A673 (cell line): ENCODE measurements around the gene UBA7. TPM values are rescaled to one million over a fixed set of nuclear protein-coding genes. Genes with fewer than 3 reads are reported as not detected.

Source experiments
- BruUV-seq: library from RNA; stranded (reverse); fragments of 400-500 nt; replicated peaks from 2 replicates; lab custom pipeline; 2021; lab: Mats Ljungman, UMichigan
- CTCF ChIA-PET: fragments of 300-600 bp; sonication (Branson Sonifier 250); formaldehyde crosslinking; loops from one replicate; lab custom pipeline; 2022; ENCODE audit warnings: antibody characterized with exemption; lab: Charles Lee
- POLR2A ChIA-PET: fragments of 300-600 bp; sonication (Branson Sonifier 250); formaldehyde crosslinking; loops from one replicate; lab custom pipeline; 2022; ENCODE audit warnings: antibody characterized with exemption; ENCODE audit not compliant: low non-redundant PET; lab: Charles Lee
- DNase-seq: peaks from one replicate; pipeline ENCODE4 v3.0.0-alpha.2; 2015; ENCODE audit warnings: low spot score
- H3K27ac ChIP-seq: fragments of 200-600 bp; sonication (generic); 2 replicates; pipeline ENCODE4 v1.5.1; 2016; ENCODE audit warnings: mixed run types, low read depth, mild to moderate bottlenecking, mixed read lengths, antibody characterized with exemption, low read length; ENCODE audit not compliant: poor library complexity, severe bottlenecking
- H3K27me3 ChIP-seq: fragments of 200-600 bp; sonication (generic); replicated peaks from 2 replicates; pipeline ENCODE4 v1.6.1; 2017; ENCODE audit warnings: mixed run types, low read depth, mild to moderate bottlenecking, mixed read lengths, antibody characterized with exemption, low read length; ENCODE audit not compliant: insufficient read depth, poor library complexity
- H3K36me3 ChIP-seq: fragments of 200-600 bp; sonication (generic); 2 replicates; pipeline ENCODE4 v1.6.1; 2016; ENCODE audit warnings: mixed run types, mild to moderate bottlenecking, mixed read lengths, antibody characterized with exemption, low read length; ENCODE audit not compliant: insufficient read depth, poor library complexity, severe bottlenecking
- H3K4me1 ChIP-seq: fragments of 200-600 bp; sonication (generic); 2 replicates; pipeline ENCODE4 v1.6.1; 2017; ENCODE audit warnings: mixed run types, mild to moderate bottlenecking, mixed read lengths, antibody characterized with exemption, low read length; ENCODE audit not compliant: insufficient read depth, poor library complexity, severe bottlenecking
- H3K4me3 ChIP-seq: fragments of 200-600 bp; sonication (generic); 2 replicates; pipeline ENCODE4 v1.5.1; 2016; ENCODE audit warnings: low read depth, mixed run types, mild to moderate bottlenecking, mixed read lengths, low read length; ENCODE audit not compliant: poor library complexity, severe bottlenecking
- H3K9me3 ChIP-seq: fragments of 200-600 bp; sonication (generic); 2 replicates; pipeline ENCODE4 v1.6.1; 2016; ENCODE audit warnings: mixed run types, low read depth, mild to moderate bottlenecking, mixed read lengths, antibody characterized with exemption, low read length; ENCODE audit not compliant: poor library complexity, severe bottlenecking
- EZH2 ChIP-seq: fragments of 200-600 bp; sonication (generic); IDR thresholded peaks from 2 replicates; pipeline ENCODE4 v1.6.1; 2017; ENCODE audit warnings: borderline replicate concordance, low read depth, mild to moderate bottlenecking, mixed read lengths, antibody characterized with exemption, low read length; ENCODE audit not compliant: poor library complexity, severe bottlenecking
- intact Hi-C: fragments of 100-400 bp; cut with micrococcal nuclease; formaldehyde crosslinking; loops from one replicate; pipeline ENCODE4 v1.10.0; 2022; ENCODE audit not compliant: unreplicated experiment
- total RNA-seq: library from RNA; stranded (reverse); gene quantifications from 2 replicates; pipeline ENCODE4 v1.2.3, GENCODE V29; 2021
- TF ChIP-seq, protein P1 (sequence below): fragments of 300-800, 200-600 bp; sonication (generic); conservative IDR thresholded peaks from 2 replicates; pipeline ENCODE4 v1.5.1; 2017; ENCODE audit warnings: low read depth, mild to moderate bottlenecking, antibody characterized with exemption, low read length, moderate library complexity, mixed read lengths

Gene UBA7
- total RNA-seq, 1 experiment from 2014 or later = 2.2 TPM

- intact Hi-C loops = loop anchor here (10.0 kb wide), 2 partner anchors 64 to 116 kb away; partner anchors contain the start of genes GMPPB and MST1R
- POLR2A ChIA-PET = no interaction called here
Observed at GRCh38 chr3:49841126-49841696, 27.5 kb upstream of the UBA7 start.

DNA sequence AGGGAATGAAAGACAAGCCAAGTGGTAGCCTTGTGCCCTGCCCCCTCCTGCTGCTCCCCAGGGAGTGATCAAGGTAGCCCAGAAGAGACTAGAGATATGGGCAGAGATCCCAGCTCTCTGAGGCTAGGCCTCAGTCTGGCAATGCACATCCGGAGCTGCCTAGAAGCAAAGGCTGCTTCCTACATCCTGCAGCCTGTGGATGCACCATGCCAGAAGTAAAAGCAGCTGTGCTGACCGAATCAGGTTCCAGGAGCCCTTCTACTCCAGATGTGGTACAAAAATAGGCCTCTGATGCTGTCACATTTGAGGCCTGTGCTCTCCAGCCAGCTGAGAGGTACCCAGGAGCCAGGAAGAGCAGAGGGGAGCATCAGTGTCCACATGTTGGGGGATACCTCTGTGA lies 26.6 kb upstream of the UBA7 start:
- Histone ChIP-seq H3K36me3 (no peaks in the 10 kb centered on the region), H3K4me1 (no peaks in the 10 kb centered on the region), H3K27ac (no peak overlapping the region), H3K9me3 (no peaks in the 10 kb centered on the region), H3K27me3 (no peaks in the 10 kb centered on the region), H3K4me3 (no peak overlapping the region)
- DNase-seq = no peak
- ChIA-PET CTCF (no interaction called here), POLR2A (no interaction called here)
- TF ChIP-seq, protein P1, sequence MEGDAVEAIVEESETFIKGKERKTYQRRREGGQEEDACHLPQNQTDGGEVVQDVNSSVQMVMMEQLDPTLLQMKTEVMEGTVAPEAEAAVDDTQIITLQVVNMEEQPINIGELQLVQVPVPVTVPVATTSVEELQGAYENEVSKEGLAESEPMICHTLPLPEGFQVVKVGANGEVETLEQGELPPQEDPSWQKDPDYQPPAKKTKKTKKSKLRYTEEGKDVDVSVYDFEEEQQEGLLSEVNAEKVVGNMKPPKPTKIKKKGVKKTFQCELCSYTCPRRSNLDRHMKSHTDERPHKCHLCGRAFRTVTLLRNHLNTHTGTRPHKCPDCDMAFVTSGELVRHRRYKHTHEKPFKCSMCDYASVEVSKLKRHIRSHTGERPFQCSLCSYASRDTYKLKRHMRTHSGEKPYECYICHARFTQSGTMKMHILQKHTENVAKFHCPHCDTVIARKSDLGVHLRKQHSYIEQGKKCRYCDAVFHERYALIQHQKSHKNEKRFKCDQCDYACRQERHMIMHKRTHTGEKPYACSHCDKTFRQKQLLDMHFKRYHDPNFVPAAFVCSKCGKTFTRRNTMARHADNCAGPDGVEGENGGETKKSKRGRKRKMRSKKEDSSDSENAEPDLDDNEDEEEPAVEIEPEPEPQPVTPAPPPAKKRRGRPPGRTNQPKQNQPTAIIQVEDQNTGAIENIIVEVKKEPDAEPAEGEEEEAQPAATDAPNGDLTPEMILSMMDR = no peak
- TF ChIP-seq EZH2 = no peak
- no TSS peak for BruUV-seq
- intact Hi-C loops = loop anchor here (10.0 kb wide), 2 partner anchors 64 to 116 kb away; partner anchors contain the start of genes GMPPB and MST1R

More at GRCh38 chr3:49841126-49841696, 27.5 kb upstream of the UBA7 start:
- BruUV-seq = no TSS peak
- Histone ChIP-seq H3K27ac (no peak overlapping the region), H3K27me3 (no peaks in the 10 kb centered on the region), H3K9me3 (no peaks in the 10 kb centered on the region), H3K4me1 (no peaks in the 10 kb centered on the region), H3K36me3 (no peaks in the 10 kb centered on the region), H3K4me3 (no peak overlapping the region)
- no peak for TF ChIP-seq EZH2
- TF ChIP-seq, protein P1 = peak; percentile 42
- CTCF ChIA-PET = interaction anchor here (0.5 kb wide), 1 partner anchor 89 kb away, joined by 3 read pairs; no protein-coding TSS in a partner anchor
- peak; percentile 12 for DNase-seq

DNA sequence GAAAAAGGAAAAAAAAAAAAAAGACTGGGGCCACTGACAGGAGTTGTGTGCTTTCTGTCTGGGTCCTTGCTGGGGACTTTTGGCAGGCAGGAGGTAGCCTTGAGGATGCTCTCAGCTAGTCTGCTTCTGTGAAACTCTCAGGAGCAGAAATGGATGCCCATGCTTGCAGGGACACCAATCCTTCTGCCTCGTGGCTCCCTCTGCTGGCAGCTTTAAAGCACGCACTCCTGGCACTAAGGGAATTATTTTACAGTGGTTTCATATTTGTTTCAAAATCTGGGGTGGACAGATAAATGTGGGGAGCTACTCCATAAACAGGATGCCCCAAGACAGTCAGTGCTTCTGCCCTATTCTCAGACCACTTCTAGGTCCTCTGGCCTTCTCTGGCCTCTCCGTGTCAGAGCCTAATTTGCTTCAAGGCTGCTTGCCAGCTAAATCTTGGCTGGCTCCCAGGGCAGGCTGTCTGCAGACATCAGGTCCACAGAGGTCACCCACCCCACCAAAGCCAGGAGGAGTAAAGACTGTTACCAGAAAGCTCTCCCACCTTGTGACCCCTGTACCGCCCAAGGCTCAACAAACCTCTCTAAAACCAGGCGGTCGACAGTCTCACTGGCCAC lies 25.5 kb upstream of the UBA7 start:
- no peak for TF ChIP-seq EZH2
- TF ChIP-seq, protein P1 = peak; percentile 78
- Histone ChIP-seq H3K9me3 (no peaks in the 10 kb centered on the region), H3K4me3 (no peak overlapping the region), H3K36me3 (no peaks in the 10 kb centered on the region), H3K27me3 (no peaks in the 10 kb centered on the region), H3K4me1 (no peaks in the 10 kb centered on the region), H3K27ac (no peak overlapping the region)
- POLR2A ChIA-PET = interaction anchor here (0.6 kb wide), 1 partner anchor 36 kb away, joined by 19 read pairs; the partner anchor contains the start of gene INKA1
- intact Hi-C loops = loop anchor here (1.0 kb wide), 1 partner anchor 37 kb away; no protein-coding TSS in a partner anchor
- BruUV-seq = no TSS peak
- CTCF ChIA-PET = interaction anchor here (0.6 to 2.2 kb wide), 5 partner anchors 18 to 136 kb away, joined by 3 to 39 read pairs (median 6); partner anchors contain the start of gene INKA1
- peak; percentile 68 for DNase-seq
